Thyroid gland (tissue), 4 donors: ENCODE data around the gene ITPKB.

Experiments used
- CTCF ChIP-seq, 6 experiments: fragments of 200-600 bp in 3 of 6; fragments of 450-650 bp in 3 of 6; sonication (generic) in 3 of 6; IDR thresholded peaks; one replicate each; pipeline ENCODE4 v1.5.1; 2016 to 2019; ENCODE audit warnings: antibody characterized with exemption in 6 of 6, mild to moderate bottlenecking in 2 of 6, inconsistent platforms in 1 of 6, moderate library complexity in 1 of 6
- POLR2A ChIP-seq, 2 donors: fragments of 450-650 bp; IDR thresholded peaks; one replicate each; pipeline ENCODE4 v1.6.1; 2017; ENCODE audit warnings: antibody characterized with exemption in 2 of 2, mild to moderate bottlenecking in 2 of 2, moderate library complexity in 1 of 2

GRCh38 chr1:226708967-226709396 is 30.1 kb downstream of the ITPKB start:
- TF ChIP-seq CTCF (IDR thresholded peaks at IDR 0.05) (no peak), POLR2A (IDR thresholded peaks at IDR 0.05) (no peak)
